Neuronal stem cell (in vitro differentiated cells): ENCODE results near the gene HELZ2.

ENCODE experiments used
- DNase-seq: peaks from one replicate; pipeline ENCODE4 v3.0.0-alpha.2; 2013; ENCODE audit warnings: low spot score
- H2AFZ ChIP-seq: one replicate; pipeline ENCODE4 v1.6.1; 2013; ENCODE audit warnings: mild to moderate bottlenecking, low read length, inconsistent platforms
- H2AK5ac ChIP-seq: 2 replicates; pipeline ENCODE4 v1.6.1; 2013; ENCODE audit warnings: low read depth, mild to moderate bottlenecking, inconsistent platforms, low read length, moderate library complexity, mixed read lengths
- H2BK120ac ChIP-seq: 2 replicates; pipeline ENCODE4 v1.6.1; 2013; ENCODE audit warnings: low read depth, mild to moderate bottlenecking, inconsistent platforms, low read length, moderate library complexity, mixed read lengths
- H2BK12ac ChIP-seq: one replicate; pipeline ENCODE4 v1.6.1; 2013; ENCODE audit warnings: low read length, inconsistent platforms
- H2BK15ac ChIP-seq: 2 replicates; pipeline ENCODE4 v1.6.1; 2013; ENCODE audit warnings: mild to moderate bottlenecking, low read length, inconsistent platforms, mixed read lengths
- H2BK5ac ChIP-seq: one replicate; pipeline ENCODE4 v1.6.1; 2013; ENCODE audit warnings: inconsistent platforms, mild to moderate bottlenecking, low read length, moderate library complexity
- H3K14ac ChIP-seq: one replicate; pipeline ENCODE4 v1.6.1; 2013; ENCODE audit warnings: low read length, inconsistent platforms
- H3K18ac ChIP-seq: 2 replicates; pipeline ENCODE4 v1.6.1; 2013; ENCODE audit warnings: low read length, inconsistent platforms
- H3K23ac ChIP-seq: 2 replicates; pipeline ENCODE4 v1.6.1; 2013; ENCODE audit warnings: low read depth, mild to moderate bottlenecking, mixed read lengths, low read length, inconsistent platforms; ENCODE audit not compliant: poor library complexity
- H3K27ac ChIP-seq: replicated peaks from 3 replicates; pipeline ENCODE4 v1.5.1; 2013; ENCODE audit warnings: low read length, inconsistent platforms
- H3K27me3 ChIP-seq, 3 experiments: 2 replicates each; pipeline ENCODE4 v1.6.1; 2013; ENCODE audit warnings: low read length in 3 of 3, mild to moderate bottlenecking in 2 of 3, inconsistent platforms in 1 of 3, low read depth in 1 of 3, mixed read lengths in 1 of 3, moderate library complexity in 1 of 3; ENCODE audit not compliant: control insufficient read depth in 3 of 3, insufficient read depth in 3 of 3
- H3K36me3 ChIP-seq, 2 donors: replicated peaks in 1 of 2; 2 replicates each; pipeline ENCODE4 v1.6.1; 2013; ENCODE audit warnings: low read length in 2 of 2; ENCODE audit not compliant: control insufficient read depth in 2 of 2, insufficient read depth in 2 of 2
- H3K4ac ChIP-seq: 2 replicates; pipeline ENCODE4 v1.6.1; 2013; ENCODE audit warnings: inconsistent platforms, mild to moderate bottlenecking, low read length, moderate library complexity
- H3K4me1 ChIP-seq, 2 donors: 1 replicate in 1 of 2; 2 replicates in 1 of 2; pipeline ENCODE4 v1.6.1; 2013; ENCODE audit warnings: low read length in 2 of 2, low read depth in 1 of 2; ENCODE audit not compliant: control insufficient read depth in 2 of 2, insufficient read depth in 1 of 2
- H3K4me2 ChIP-seq: one replicate; pipeline ENCODE4 v1.6.1; 2013; ENCODE audit warnings: mild to moderate bottlenecking, low read length, inconsistent platforms; ENCODE audit not compliant: insufficient read depth, poor library complexity, severe bottlenecking
- H3K4me3 ChIP-seq, 2 donors: 2 replicates each; pipeline ENCODE4 v1.5.1; 2013; ENCODE audit warnings: low read length in 2 of 2, mild to moderate bottlenecking in 2 of 2, inconsistent platforms in 1 of 2, moderate library complexity in 1 of 2
- H3K79me1 ChIP-seq: one replicate; pipeline ENCODE4 v1.6.1; 2013; ENCODE audit warnings: low read depth, mild to moderate bottlenecking, inconsistent platforms, low read length, moderate library complexity
- H3K9ac ChIP-seq: one replicate; pipeline ENCODE4 v1.6.1; 2013; ENCODE audit warnings: mild to moderate bottlenecking, low read depth, low read length, inconsistent platforms; ENCODE audit not compliant: poor library complexity
- H3K9me3 ChIP-seq, 2 donors: replicated peaks in 1 of 2; 2 replicates each; pipeline versions ENCODE3 to v1.6.1; 2013; ENCODE audit warnings: low read length in 2 of 2, mild to moderate bottlenecking in 2 of 2, inconsistent platforms in 1 of 2, low read depth in 1 of 2, mixed read lengths in 1 of 2, moderate library complexity in 1 of 2; ENCODE audit not compliant: control insufficient read depth in 2 of 2, insufficient read depth in 1 of 2
- H4K8ac ChIP-seq: one replicate; pipeline ENCODE4 v1.6.1; 2013; ENCODE audit warnings: low read depth, mild to moderate bottlenecking, inconsistent platforms, low read length, moderate library complexity
- H4K91ac ChIP-seq: one replicate; pipeline ENCODE4 v1.6.1; 2013; ENCODE audit warnings: low read length, low read depth, mild to moderate bottlenecking, inconsistent platforms; ENCODE audit not compliant: poor library complexity
- WGBS, 2 donors: extraction: QIAGEN DNeasy Blood & Tissue Kit; methylation state at CpG; one replicate each; pipeline ENCODE4 v1.1.7; 2013; ENCODE audit warnings: missing lambda C conversion rate in 2 of 2, mixed read lengths in 1 of 2; ENCODE audit not compliant: insufficient read length in 2 of 2, insufficient replicate concordance in 1 of 2; ENCODE audit errors: extremely low coverage in 2 of 2; 5-methylcytosine and 5-hydroxymethylcytosine counted together

The HELZ2 gene

DNA sequence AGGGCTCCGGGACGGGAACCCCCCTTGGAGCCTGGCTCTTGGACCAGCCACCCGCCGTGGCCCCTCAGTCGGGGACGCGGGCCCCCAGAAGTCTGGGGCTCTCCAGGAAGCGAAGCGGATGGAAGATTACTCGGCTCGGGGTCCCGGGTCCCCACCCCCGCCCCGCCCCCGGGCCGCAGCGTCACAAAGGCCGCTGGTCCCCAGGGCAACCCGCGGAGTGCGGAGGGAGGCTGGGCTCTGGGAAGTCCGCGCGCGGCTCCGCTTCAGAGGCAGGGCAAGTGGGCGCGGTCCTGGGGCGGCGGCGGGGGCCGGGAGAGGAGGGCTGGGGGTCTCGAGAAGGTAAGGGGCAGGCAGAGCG, 20.1 kb downstream of the HELZ2 start, which contains the start of gene FNDC11:
TSS of gene FNDC11 (plus strand) at position 227 of the 358 bp plus-strand sequence. CDS start 1,505 bp downstream, outside the sequence.
- H4K8ac ChIP-seq: peak within 1 kb of the TSS; percentile 17
- H3K4me1 ChIP-seq: peaks cover 17 to 18% of the 10 kb centered on the region in 2 donors
- peak within 1 kb of the TSS; percentile 100 for H2BK15ac ChIP-seq
- H2BK12ac ChIP-seq: peak within 1 kb of the TSS; percentile 90
- peak within 1 kb of the TSS; percentile 23 for H3K4ac ChIP-seq
- peak within 1 kb of the TSS; percentile 90 for H3K9ac ChIP-seq
- H3K27ac ChIP-seq: no peak within 1 kb of the TSS
- peaks cover 0 to 5% (median 0%) of the 10 kb centered on the region in 3 experiments for H3K27me3 ChIP-seq
- no peaks in the 10 kb centered on the region for H3K36me3 ChIP-seq
- peak within 1 kb of the TSS; percentile 99 for H3K18ac ChIP-seq
- no CpG with 5 or more reads among the region's 34 CpGs for whole genome bisulfite sequencing, 2 donors
- peak within 1 kb of the TSS; percentile 94 for H3K14ac ChIP-seq
- peak within 1 kb of the TSS; percentile 80 for H3K23ac ChIP-seq
- H3K4me3 ChIP-seq: peak within 1 kb of the TSS; percentile 50 to 77
- H3K4me2 ChIP-seq: peak within 1 kb of the TSS; percentile 83
- peak within 1 kb of the TSS; percentile 53 for H4K91ac ChIP-seq
- H3K9me3 ChIP-seq: no peaks in the 10 kb centered on the region
- H2AK5ac ChIP-seq: peak within 1 kb of the TSS; percentile 99
- H2AFZ ChIP-seq: peak within 1 kb of the TSS; percentile 99
- peak within 1 kb of the TSS; percentile 82 for H2BK5ac ChIP-seq
- H2BK120ac ChIP-seq: peak within 1 kb of the TSS; percentile 94
- peak; percentile 75 for DNase-seq
- peaks cover 2% of the 10 kb centered on the region for H3K79me1 ChIP-seq

DNA sequence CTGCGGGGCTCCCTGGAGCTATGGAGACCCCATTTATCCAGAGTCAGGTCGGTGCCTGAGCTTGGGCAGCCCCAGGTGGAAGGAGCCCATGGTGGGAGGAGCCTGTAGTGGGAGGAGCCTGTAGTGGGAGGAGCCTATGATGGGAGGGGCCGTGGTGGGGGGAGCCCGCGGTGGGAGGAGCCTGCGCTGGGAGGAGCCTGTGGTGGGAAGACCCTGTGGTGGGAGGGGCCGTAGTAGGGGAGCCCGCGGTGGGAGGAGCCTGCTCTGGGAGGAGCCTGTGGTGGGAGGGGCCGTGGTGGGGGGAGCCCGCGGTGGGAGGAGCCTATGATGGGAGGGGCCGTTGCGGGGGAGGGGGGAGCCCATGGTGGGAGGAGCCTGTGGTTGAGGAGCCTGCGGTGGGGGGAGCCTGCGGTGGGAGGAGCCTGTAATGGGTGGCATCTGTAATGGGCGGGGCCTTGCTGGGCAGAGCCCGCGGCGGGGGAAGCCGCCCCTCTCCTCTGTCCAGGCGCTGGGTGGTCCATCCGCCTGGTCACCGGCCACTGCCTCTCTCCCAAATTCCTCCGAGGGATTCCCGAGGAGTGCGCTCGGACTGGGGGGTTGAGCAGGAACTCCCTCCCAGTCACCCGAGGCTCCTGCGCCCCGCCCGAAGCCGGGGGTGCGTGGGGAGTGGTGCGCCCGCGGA, 20.6 kb downstream of the HELZ2 start:
- Histone ChIP-seq H3K14ac (peak overlapping the region; percentile 89), H3K79me1 (peaks cover 2% of the 10 kb centered on the region), H3K23ac (peak overlapping the region; percentile 55), H2AK5ac (peak overlapping the region; percentile 99), H3K4me3 (peak overlapping the region; percentile 50 to 77), H4K8ac (no peak overlapping the region), H2BK5ac (peak overlapping the region; percentile 76), H2BK12ac (no peak overlapping the region), H2BK120ac (no peak overlapping the region), H3K27me3 (peaks cover 0 to 10% (median 0%) of the 10 kb centered on the region in 3 experiments), H3K36me3 (no peaks in the 10 kb centered on the region), H3K9me3 (no peaks in the 10 kb centered on the region), H2AFZ (peak overlapping the region; percentile 99), H3K4ac (no peak overlapping the region), H2BK15ac (peak overlapping the region; percentile 100), H3K9ac (peak overlapping the region; percentile 44), H3K18ac (peak overlapping the region; percentile 99), H4K91ac (no peak overlapping the region), H3K27ac (no peak overlapping the region), H3K4me1 (peaks cover 18 to 20% of the 10 kb centered on the region in 2 donors), H3K4me2 (peak overlapping the region; percentile 83)
- peak; percentile 92 for DNase-seq
- no CpG with 5 or more reads among the region's 37 CpGs for WGBS, 2 donors

DNA sequence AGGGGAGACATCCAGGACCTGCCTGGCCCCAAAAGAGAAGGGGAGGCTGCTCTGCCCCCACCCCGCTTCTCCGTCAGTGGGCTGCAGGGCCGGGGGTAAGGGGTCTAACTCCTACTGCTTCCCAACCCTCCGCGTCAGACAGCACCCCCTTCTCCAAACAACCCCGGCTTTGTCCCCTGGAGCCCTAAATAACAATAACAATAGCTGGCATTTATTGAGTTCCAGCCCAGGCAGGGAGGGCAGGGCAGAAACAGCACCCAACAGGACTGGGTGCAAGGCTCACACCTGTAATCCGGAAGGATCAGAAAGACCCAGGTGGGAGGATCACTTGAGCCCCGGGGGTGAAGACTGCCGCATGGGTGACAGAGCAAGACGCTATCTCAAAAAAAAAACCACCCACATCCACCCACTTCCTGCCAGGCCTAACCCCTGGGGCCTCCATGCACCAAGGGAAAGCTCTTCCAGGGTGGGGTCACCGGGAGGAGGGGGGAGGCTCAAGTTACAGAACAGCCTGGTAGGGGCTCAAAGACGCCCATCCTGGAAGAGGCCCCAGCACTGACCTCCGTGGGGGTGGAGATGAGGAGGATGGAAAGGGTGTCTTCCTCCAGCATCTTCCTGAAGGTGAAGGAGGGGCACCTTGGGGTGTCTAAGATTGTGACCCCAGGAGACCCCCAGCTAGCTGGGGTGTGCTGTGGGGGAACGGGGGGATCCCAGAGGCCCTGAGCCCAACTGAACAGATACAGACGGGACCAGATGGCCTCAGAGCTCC, 21.4 kb downstream of the HELZ2 start:
- Histone ChIP-seq H3K79me1 (peaks cover 2% of the 10 kb centered on the region), H3K4me2 (no peak overlapping the region), H2AK5ac (no peak overlapping the region), H3K27me3 (peaks cover 0 to 17% (median 0%) of the 10 kb centered on the region in 3 experiments), H3K9ac (no peak overlapping the region), H3K4ac (no peak overlapping the region), H3K36me3 (no peaks in the 10 kb centered on the region), H3K9me3 (no peaks in the 10 kb centered on the region), H2BK12ac (no peak overlapping the region), H2BK5ac (peak overlapping the region; percentile 76), H3K14ac (no peak overlapping the region), H3K4me1 (peaks cover 18 to 20% of the 10 kb centered on the region in 2 donors), H3K23ac (no peak overlapping the region), H3K18ac (peak overlapping the region; percentile 2), H3K4me3 (no peak overlapping the region), H4K91ac (no peak overlapping the region), H2BK120ac (no peak overlapping the region), H2AFZ (peak overlapping the region; percentile 10), H2BK15ac (peak overlapping the region; percentile 85), H4K8ac (no peak overlapping the region), H3K27ac (no peak overlapping the region)
- WGBS, 2 donors: no CpG with 5 or more reads among the region's 15 CpGs
- no peak for DNase-seq

DNA sequence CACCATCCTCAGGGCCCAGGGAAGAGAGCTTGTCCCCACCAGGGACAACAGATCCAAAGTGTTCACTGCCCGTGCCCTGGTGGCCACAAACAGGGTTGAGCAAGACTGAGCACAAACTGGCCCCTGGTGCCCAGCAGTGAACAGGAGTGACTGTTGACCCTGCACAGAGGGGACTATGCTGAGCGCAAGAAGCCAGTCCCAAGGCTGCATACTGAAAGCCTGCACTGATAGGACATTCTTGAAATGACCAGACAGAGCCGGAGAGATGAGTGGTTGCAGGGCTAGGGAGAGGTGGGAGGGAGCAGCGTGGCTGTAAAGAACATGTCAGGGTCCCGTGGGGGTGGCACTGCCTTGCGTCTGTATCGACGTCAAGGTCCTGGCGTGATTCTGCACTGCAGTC, 23.0 kb downstream of the HELZ2 start:
- no peak overlapping the region for H2BK15ac ChIP-seq
- peak overlapping the region; percentile 93 for H2BK120ac ChIP-seq
- H4K91ac ChIP-seq: no peak overlapping the region
- no peak overlapping the region for H3K14ac ChIP-seq
- DNase-seq: no peak
- H2AFZ ChIP-seq: peak overlapping the region; percentile 75
- peaks cover 2% of the 10 kb centered on the region for H3K79me1 ChIP-seq
- no peak overlapping the region for H2BK12ac ChIP-seq
- H3K4ac ChIP-seq: no peak overlapping the region
- no peak overlapping the region for H4K8ac ChIP-seq
- H3K4me2 ChIP-seq: no peak overlapping the region
- peak overlapping the region; percentile 77 for H3K9ac ChIP-seq
- H3K18ac ChIP-seq: no peak overlapping the region
- no peaks in the 10 kb centered on the region for H3K9me3 ChIP-seq
- H2AK5ac ChIP-seq: no peak overlapping the region
- H3K27me3 ChIP-seq: peaks cover 0 to 31% (median 1%) of the 10 kb centered on the region in 3 experiments
- H3K23ac ChIP-seq: no peak overlapping the region
- WGBS, 2 donors: no CpG with 5 or more reads among the region's 9 CpGs
- peaks cover 9 to 12% of the 10 kb centered on the region in 2 donors for H3K4me1 ChIP-seq
- no peaks in the 10 kb centered on the region for H3K36me3 ChIP-seq
- no peak overlapping the region for H2BK5ac ChIP-seq
- H3K27ac ChIP-seq: no peak overlapping the region
- no peak overlapping the region for H3K4me3 ChIP-seq
